K562 (cell line): Measurements from ENCODE around the gene CNN3. TPM values are rescaled to one million over a fixed set of nuclear protein-coding genes. Genes with fewer than 3 reads are reported as not detected.

Experiments used
- ATAC-seq: fragments of 200-7000 bp; cut with Tn5 transposase; 3 replicates; pipeline ENCODE4 v1.9.1; 2020; ENCODE audit warnings: moderate library complexity
- BruUV-seq: library from RNA; stranded (reverse); fragments of 400-500 nt; replicated peaks from 2 replicates; lab custom pipeline; 2021; lab: Mats Ljungman, UMichigan
- CTCF ChIA-PET: fragments of 300-600 bp; formaldehyde crosslinking; extraction: SDS; loops from one replicate; lab custom pipeline; 2021; ENCODE audit warnings: low intra/inter-chr PET ratio; lab: Yijun Ruan, JAX
- POLR2A ChIA-PET: fragments of 300-600, 350-650 bp; sonication (Branson Sonifier 250); formaldehyde crosslinking; extraction: SDS; loops from one replicate; lab custom pipeline; 2021; ENCODE audit warnings: antibody characterized with exemption, inconsistent platforms; lab: Yijun Ruan, JAX
- DNase-seq, 4 experiments: peaks; one replicate each; pipeline versions ENCODE4 v3.0.0 to v3.0.0-alpha.2; 2011 to 2018; ENCODE audit warnings: low spot score in 3 of 4, mixed read lengths in 3 of 4; ENCODE audit errors: extremely low read depth in 1 of 4
- FAIRE-seq: peaks from 2 replicates; lab custom pipeline; 2011; peaks lifted over from hg19 to GRCh38; lab: Jason Lieb, UNC
- H2AFZ ChIP-seq: 2 replicates; pipeline ENCODE4 v1.6.0; 2011; ENCODE audit warnings: low read depth, low read length, control low read depth, inconsistent platforms
- H3K27ac ChIP-seq: fragments of 200-600 bp; 3 replicates; pipeline ENCODE4 v1.8.0; 2011; ENCODE audit warnings: low read depth, mild to moderate bottlenecking, control low read depth, inconsistent platforms, low read length, moderate library complexity, mixed read lengths; ENCODE audit errors: extremely low read depth
- H3K27me3 ChIP-seq, 2 experiments: fragments of 300-600 bp in 1 of 2; 2 replicates in 1 of 2; 3 replicates in 1 of 2; pipeline versions ENCODE4 v1.6.0 to v1.8.0; 2011; ENCODE audit warnings: inconsistent platforms in 2 of 2, low read length in 2 of 2, mild to moderate bottlenecking in 1 of 2, mixed read lengths in 1 of 2, moderate library complexity in 1 of 2; ENCODE audit not compliant: control insufficient read depth in 2 of 2, insufficient read depth in 2 of 2
- H3K36me3 ChIP-seq: fragments of 300-600 bp; 3 replicates; pipeline ENCODE4 v1.8.0; 2011; ENCODE audit warnings: mild to moderate bottlenecking, low read length, inconsistent platforms; ENCODE audit not compliant: control insufficient read depth, insufficient read depth
- H3K4me1 ChIP-seq, 2 experiments: fragments of 200-600 bp in 1 of 2; replicated peaks in 1 of 2; 2 replicates in 1 of 2; 3 replicates in 1 of 2; pipeline versions ENCODE4 v1.5.1 to v1.8.0; 2011; ENCODE audit warnings: inconsistent platforms in 2 of 2, low read length in 2 of 2, mild to moderate bottlenecking in 1 of 2, mixed read lengths in 1 of 2, moderate library complexity in 1 of 2; ENCODE audit not compliant: control insufficient read depth in 2 of 2, insufficient read depth in 2 of 2
- H3K4me2 ChIP-seq: 2 replicates; pipeline ENCODE4 v1.6.1; 2011; ENCODE audit warnings: low read length, control low read depth, inconsistent platforms, mixed read lengths; ENCODE audit not compliant: insufficient read depth
- H3K4me3 ChIP-seq: fragments of 200-600 bp; sonication (generic), shearing (Covaris generic); 2 replicates; pipeline ENCODE4 v1.5.1; 2016; ENCODE audit warnings: control low read depth, inconsistent platforms
- H3K79me2 ChIP-seq: fragments of 200-600 bp; 3 replicates; pipeline ENCODE4 v1.8.0; 2011; ENCODE audit warnings: low read length, inconsistent platforms; ENCODE audit not compliant: control insufficient read depth, insufficient read depth
- H3K9ac ChIP-seq, 2 experiments: 2 replicates each; pipeline versions ENCODE4 v1.6.0 to v1.6.1; 2011; ENCODE audit warnings: low read depth in 2 of 2, low read length in 2 of 2, control low read depth in 1 of 2, inconsistent platforms in 1 of 2, mild to moderate bottlenecking in 1 of 2, mixed read lengths in 1 of 2; ENCODE audit not compliant: insufficient read depth in 1 of 2
- H3K9me1 ChIP-seq: one replicate; pipeline ENCODE4 v1.6.0; 2011; ENCODE audit warnings: inconsistent platforms, mild to moderate bottlenecking, low read length, moderate library complexity; ENCODE audit not compliant: control insufficient read depth, insufficient read depth
- H3K9me3 ChIP-seq: replicated peaks from 2 replicates; pipeline ENCODE4 v1.5.1; 2011; ENCODE audit warnings: low read depth, low read length, inconsistent platforms; ENCODE audit not compliant: control insufficient read depth, insufficient read depth
- H4K20me1 ChIP-seq: replicated peaks from 2 replicates; pipeline ENCODE4 v1.6.1; 2011; ENCODE audit warnings: low read length, inconsistent platforms, mixed read lengths; ENCODE audit not compliant: control insufficient read depth, insufficient read depth
- BRD9 ChIP-seq: fragments of 450-650 bp; IDR thresholded peaks from 2 replicates; pipeline ENCODE4 v1.6.1; 2018; ENCODE audit warnings: low read depth; ENCODE audit not compliant: partially characterized antibody
- C11orf30 ChIP-seq: fragments of 450-650 bp; IDR thresholded peaks from 2 replicates; pipeline ENCODE4 v1.6.1; 2016; ENCODE audit warnings: low read depth, mild to moderate bottlenecking
- MYBL2 ChIP-seq, 2 experiments: fragments of 450-650 bp in 1 of 2; sonication (generic) in 1 of 2; formaldehyde crosslinking in 1 of 2; IDR thresholded peaks; 2 replicates each; pipeline versions ENCODE4 v1.6.1 to v1.8.1; 2017 to 2022; ENCODE audit warnings: borderline replicate concordance in 1 of 2, inconsistent platforms in 1 of 2, low read depth in 1 of 2, mild to moderate bottlenecking in 1 of 2, missing genetic modification reagents in 1 of 2, moderate library complexity in 1 of 2
- PYGO2 ChIP-seq: fragments of 450-650 bp; IDR thresholded peaks from 2 replicates; pipeline ENCODE4 v1.6.1; 2016; ENCODE audit warnings: mild to moderate bottlenecking, missing genetic modification characterization, moderate library complexity, missing compliant biosample characterization
- SMAD4 ChIP-seq: fragments of 250-450 bp; sonication (Bioruptor Pico); conservative IDR thresholded peaks from 2 replicates; pipeline ENCODE4 v1.8.0; 2021; ENCODE audit warnings: inconsistent platforms, mild to moderate bottlenecking, moderate library complexity
- YY1 ChIP-seq, 3 experiments: IDR thresholded peaks; 2 replicates each; pipeline ENCODE4 v1.6.1; 2011; ENCODE audit warnings: low read length in 2 of 3, mild to moderate bottlenecking in 2 of 3, moderate library complexity in 2 of 3, borderline replicate concordance in 1 of 3, control low read depth in 1 of 3, low read depth in 1 of 3; ENCODE audit not compliant: insufficient read depth in 3 of 3, insufficient replicate concordance in 2 of 3, control insufficient read depth in 1 of 3, insufficient read length in 1 of 3; ENCODE audit errors: extremely low read depth in 1 of 3
- ZKSCAN8 ChIP-seq: fragments of 200-800 bp; sonication (Bioruptor generic); IDR thresholded peaks from 2 replicates; pipeline ENCODE4 v1.6.1; 2016; ENCODE audit warnings: missing genetic modification characterization, missing compliant biosample characterization
- ZNF436 ChIP-seq: fragments of 250-450, 450-650 bp; sonication (Bioruptor Pico); formaldehyde crosslinking; IDR thresholded peaks from 2 replicates; pipeline ENCODE4 v1.7.0; 2020; ENCODE audit warnings: mild to moderate bottlenecking
- WGBS: fragments of 100-300 bp; shearing (Covaris generic); methylation state at CpG from one replicate; pipeline ENCODE4 v1.1.6; 2016; ENCODE audit warnings: low coverage, mixed read lengths; ENCODE audit not compliant: insufficient coverage; ENCODE audit errors: missing lambda C conversion rate; 5-methylcytosine and 5-hydroxymethylcytosine counted together
- in situ Hi-C: fragments of 300-500 bp; cut with MboI; formaldehyde crosslinking; loops from 4 replicates; pipeline ENCODE4 v1.15.0; 2018; ENCODE audit warnings: inconsistent platforms, mixed read lengths
- intact Hi-C: fragments of 100-400 bp; cut with micrococcal nuclease; formaldehyde crosslinking; loops from 2 replicates; pipeline ENCODE4 v1.14.2; 2022
- polyA plus RNA-seq, 8 experiments: library from polyadenylated mRNA; depleted of rRNA in 4 of 8; stranded (reverse) in 5 of 8; unstranded in 3 of 8; fragments of >200 nt; fragmentation: Nextera tagmentation in 2 of 8; fragmentation: Illumina TruSeq in 1 of 8; extraction: Ambion mirVana in 2 of 8; extraction: Trizol in 1 of 8; gene quantifications; 2 replicates each; pipeline versions ENCODE4 v1.2.1 to v1.2.3, GENCODE V29; 2011 to 2014; ENCODE audit warnings: inconsistent platforms in 1 of 8, missing spikeins in 1 of 8
- total RNA-seq, 7 experiments: library from RNA; depleted of rRNA in 6 of 7; stranded (reverse); fragments of >200 nt in 6 of 7; fragmentation: Illumina TruSeq in 2 of 7; extraction: Trizol in 2 of 7; gene quantifications; 2 replicates each; pipeline versions ENCODE4 v1.2.1 to v1.2.3, GENCODE V29; 2011 to 2021; ENCODE audit warnings: low replicate concordance in 1 of 7
- TF ChIP-seq, protein P1 (sequence below): IDR thresholded peaks from 2 replicates; pipeline ENCODE4 v1.6.1; 2011; ENCODE audit not compliant: insufficient read length; ENCODE audit errors: extremely low read depth

CNN3 gene
- total and polyA plus RNA-seq, 9 of the 15 experiments (the other 6 are each of a cell fraction or from before 2014, with no cell fraction given): 0.06 to 0.62 (median 0.18) TPM; not detected in 4

DNA sequence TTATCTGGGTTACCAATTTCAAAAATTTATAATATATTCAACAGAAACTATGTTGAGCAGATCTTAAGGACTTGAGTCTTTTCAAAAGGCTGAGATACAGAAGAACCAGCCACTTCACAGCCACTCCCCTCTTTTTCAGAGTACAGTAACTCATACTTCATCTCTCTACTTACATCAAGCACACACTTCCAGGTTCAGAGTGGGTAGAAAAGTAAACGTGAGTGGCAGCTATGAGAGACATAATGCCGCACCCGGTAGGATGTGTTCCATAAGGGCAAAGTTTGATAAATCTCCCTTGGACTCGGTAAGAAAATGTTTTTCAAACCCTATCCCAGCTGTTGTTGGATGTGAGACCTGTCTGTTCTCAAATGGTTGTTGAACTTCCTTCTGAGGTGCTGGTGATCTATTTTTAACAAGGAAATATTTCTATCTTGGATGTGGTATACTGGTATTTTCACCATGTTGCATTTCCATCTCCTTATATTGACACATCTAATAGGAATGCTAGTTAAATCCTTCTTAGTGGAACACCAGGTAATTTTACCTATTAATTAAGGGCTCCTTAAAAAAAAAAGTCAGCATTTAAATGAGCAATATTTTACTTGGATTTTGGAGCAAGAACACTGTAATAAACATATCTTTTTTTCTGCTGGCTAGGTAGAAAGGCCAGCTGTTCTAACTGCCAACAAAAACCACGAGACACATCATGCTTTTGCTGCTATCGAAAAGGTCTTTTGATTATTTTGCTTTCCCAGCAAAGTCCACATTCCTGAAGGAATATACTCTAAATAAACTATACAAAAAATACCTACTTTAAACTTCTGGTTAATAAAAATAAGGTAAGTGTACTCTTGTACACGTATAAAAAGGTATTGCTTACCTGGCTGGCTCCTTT lies 28.2 kb downstream of the CNN3 start:
- H3K4me3 ChIP-seq: no peak overlapping the region
- no peak overlapping the region for H2AFZ ChIP-seq
- H3K9me1 ChIP-seq: no peaks in the 10 kb centered on the region
- no peak overlapping the region for H3K4me2 ChIP-seq
- no peaks in the 10 kb centered on the region for H4K20me1 ChIP-seq
- FAIRE-seq (no peak), ATAC-seq (no peak), DNase-seq (no peak)
- H3K9me3 ChIP-seq: no peaks in the 10 kb centered on the region
- no peak overlapping the region for H3K27ac ChIP-seq
- H3K27me3 ChIP-seq: peaks cover 0 to 8% of the 10 kb centered on the region in 2 experiments; a peak in 2 of 5 replicates
- no TSS peak for BruUV-seq
- H3K9ac ChIP-seq: no peak overlapping the region
- H3K79me2 ChIP-seq: no peaks in the 10 kb centered on the region
- in situ Hi-C loops: no loop called here
- ChIA-PET POLR2A (interaction anchor here (0.7 kb wide), 1 partner anchor 27 kb away, joined by 3 read pairs; no protein-coding TSS in a partner anchor), CTCF (interaction anchor here (0.6 kb wide), 1 partner anchor 10 kb away, joined by 6 read pairs; no protein-coding TSS in a partner anchor)
- H3K4me1 ChIP-seq: no peaks in the 10 kb centered on the region
- 0% methylated on average over 7 of the region's 7 CpGs for WGBS
- intact Hi-C loops: no loop called here
- H3K36me3 ChIP-seq: no peaks in the 10 kb centered on the region
- TF ChIP-seq C11orf30: no peak
- no peak for TF ChIP-seq YY1 (IDR thresholded peaks at IDR 0.05; ENCODE audit: borderline replicate concordance in 1 of 3, control insufficient read depth in 1 of 3, extremely low read depth in 1 of 3, insufficient read depth in 3 of 3, insufficient read length in 1 of 3, insufficient replicate concordance in 2 of 3, low read depth in 1 of 3, low read length in 2 of 3)
- TF ChIP-seq MYBL2 (IDR thresholded peaks at IDR 0.05; ENCODE audit: low read depth): no peak
- no peak for TF ChIP-seq MYBL2 (CRISPR knock-in tag; IDR thresholded peaks at IDR 0.05; ENCODE audit: borderline replicate concordance)
- no peak for TF ChIP-seq SMAD4 (CRISPR knock-in tag)
- TF ChIP-seq BRD9: no peak
- TF ChIP-seq ZKSCAN8 (CRISPR knock-in tag): no peak
- TF ChIP-seq PYGO2 (tag): no peak
- TF ChIP-seq, protein P1, sequence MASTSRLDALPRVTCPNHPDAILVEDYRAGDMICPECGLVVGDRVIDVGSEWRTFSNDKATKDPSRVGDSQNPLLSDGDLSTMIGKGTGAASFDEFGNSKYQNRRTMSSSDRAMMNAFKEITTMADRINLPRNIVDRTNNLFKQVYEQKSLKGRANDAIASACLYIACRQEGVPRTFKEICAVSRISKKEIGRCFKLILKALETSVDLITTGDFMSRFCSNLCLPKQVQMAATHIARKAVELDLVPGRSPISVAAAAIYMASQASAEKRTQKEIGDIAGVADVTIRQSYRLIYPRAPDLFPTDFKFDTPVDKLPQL: no peak
- TF ChIP-seq ZNF436 (CRISPR knock-in tag): no peak
